T-cell (primary cell): Measurements from ENCODE around the gene ATP8B3. TPM values are rescaled to one million over a fixed set of nuclear protein-coding genes. Genes with fewer than 3 reads are reported as not detected.

ENCODE experiments used
- ATAC-seq, 4 experiments: fragments of 200-7000 bp in 3 of 4; fragments of 150-1000 bp in 1 of 4; cut with Tn5 transposase; replicated peaks in 1 of 4; 1 replicate in 3 of 4; 2 replicates in 1 of 4; pipeline ENCODE4 v1.10.0; 2021; ENCODE audit warnings: moderate library complexity in 3 of 4, mild to moderate bottlenecking in 2 of 4, moderate number of reproducible peaks in 1 of 4
- CTCF ChIA-PET, 2 donors: fragments of 300-600 bp; sonication (Branson Sonifier 250); formaldehyde crosslinking; loops; one replicate each; lab custom pipeline; 2022; ENCODE audit warnings: antibody characterized with exemption in 2 of 2; lab: Charles Lee
- POLR2A ChIA-PET, 2 donors: fragments of 300-600 bp; sonication (Branson Sonifier 250); formaldehyde crosslinking; loops; one replicate each; lab custom pipeline; 2022; ENCODE audit warnings: antibody characterized with exemption in 2 of 2; lab: Charles Lee
- DNase-seq, 35 experiments: peaks; one replicate each; pipeline versions ENCODE4 v3.0.0 to v3.0.0-alpha.2; 2013 to 2023
- H3K27ac ChIP-seq: one replicate; pipeline ENCODE4 v1.5.1; 2013; ENCODE audit warnings: low read length
- H3K27me3 ChIP-seq, 2 experiments: replicated peaks in 1 of 2; 1 replicate in 1 of 2; 2 replicates in 1 of 2; pipeline versions ENCODE4 v1.6.1 to v1.7.0; 2013; ENCODE audit warnings: low read length in 1 of 2, mixed read lengths in 1 of 2; ENCODE audit not compliant: control insufficient read depth in 2 of 2, insufficient read depth in 2 of 2; ENCODE audit errors: extremely low read depth in 1 of 2
- H3K36me3 ChIP-seq, 2 donors: 1 replicate in 1 of 2; 2 replicates in 1 of 2; pipeline versions ENCODE4 v1.6.1 to v1.7.0; 2013; ENCODE audit warnings: low read length in 1 of 2; ENCODE audit not compliant: control insufficient read depth in 2 of 2, insufficient read depth in 1 of 2; ENCODE audit errors: extremely low read depth in 1 of 2
- H3K4me1 ChIP-seq, 2 experiments: 1 replicate in 1 of 2; 2 replicates in 1 of 2; pipeline versions ENCODE4 v1.6.1 to v1.7.0; 2013; ENCODE audit warnings: low read length in 2 of 2, mixed read lengths in 1 of 2; ENCODE audit not compliant: insufficient read depth in 2 of 2, control insufficient read depth in 1 of 2; ENCODE audit errors: extremely low read depth in 1 of 2
- H3K4me3 ChIP-seq, 2 donors: 1 replicate in 1 of 2; 2 replicates in 1 of 2; pipeline versions ENCODE4 v1.5.1 to v1.7.0; 2013; ENCODE audit warnings: mild to moderate bottlenecking in 2 of 2, low read length in 1 of 2, moderate library complexity in 1 of 2; ENCODE audit not compliant: control insufficient read depth in 1 of 2; ENCODE audit errors: extremely low read depth in 1 of 2
- H3K9me3 ChIP-seq: 2 replicates; pipeline ENCODE4 v1.7.0; 2013
- H3K27ac Mint-ChIP-seq, 2 donors: one replicate each; pipeline ENCODE4 v1.8.0; 2020 to 2021; ENCODE audit warnings: mild to moderate bottlenecking in 2 of 2, mixed read lengths in 2 of 2
- H3K27me3 Mint-ChIP-seq, 2 donors: one replicate each; pipeline ENCODE4 v1.8.0; 2021 to 2022; ENCODE audit warnings: mixed read lengths in 2 of 2
- H3K36me3 Mint-ChIP-seq: one replicate; pipeline ENCODE4 v1.8.0; 2021; ENCODE audit warnings: mixed read lengths
- H3K4me1 Mint-ChIP-seq, 3 donors: one replicate each; pipeline ENCODE4 v1.8.0; 2020 to 2022; ENCODE audit warnings: mixed read lengths in 3 of 3, mild to moderate bottlenecking in 1 of 3
- H3K4me3 Mint-ChIP-seq, 3 donors: one replicate each; pipeline ENCODE4 v1.8.0; 2020 to 2022; ENCODE audit warnings: mild to moderate bottlenecking in 3 of 3, mixed read lengths in 3 of 3, moderate library complexity in 3 of 3
- H3K9me3 Mint-ChIP-seq, 3 donors: one replicate each; pipeline ENCODE4 v1.8.0; 2020 to 2022; ENCODE audit warnings: mixed read lengths in 3 of 3
- WGBS: methylation state at CpG from one replicate; pipeline ENCODE4 v1.1.5; 2013; ENCODE audit warnings: missing lambda C conversion rate; ENCODE audit not compliant: insufficient coverage; 5-methylcytosine and 5-hydroxymethylcytosine counted together
- total RNA-seq, 35 experiments: library from RNA in 6 of 35; stranded (reverse) in 6 of 35; fragments of 120-200 nt in 1 of 35; gene quantifications; one replicate each; pipeline versions ENCODE4 v1.2.1 to v1.2.4 and lab custom pipeline; 2013 to 2026

Gene ATP8B3
- total RNA-seq, 5 donors from 2014 or later (not counting 1 experiment from before 2014, with no cell fraction given), result 3.5 to 5.7 (median 4.0) TPM

DNA sequence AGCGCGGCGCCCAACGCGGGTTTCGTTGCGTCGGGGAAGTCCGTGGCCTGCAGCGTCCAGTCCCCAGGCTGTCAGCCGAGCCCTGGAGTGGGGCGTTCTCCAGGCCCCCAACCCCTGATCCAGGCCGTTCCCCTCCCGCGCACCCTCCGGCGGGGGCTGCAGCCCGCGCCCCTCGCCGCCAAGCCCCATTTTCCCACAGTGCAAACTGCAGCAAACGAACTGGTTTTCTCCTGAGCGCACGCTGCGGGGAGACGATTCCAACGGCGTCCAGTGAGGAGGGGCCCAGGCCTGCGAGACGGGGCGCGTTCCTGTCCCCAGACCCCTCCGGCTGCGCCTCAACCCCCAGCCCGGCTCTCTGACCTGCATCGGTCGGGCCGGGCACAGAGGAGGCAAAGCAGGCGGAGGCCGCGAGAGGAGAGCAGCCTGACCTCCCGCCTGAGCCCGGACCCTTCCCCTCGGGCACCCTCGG lies 63.2 kb downstream of the ATP8B3 start:
- H3K4me3 ChIP-seq, result peak overlapping the region in 1 of 2 donors; percentile 38
- Mint-ChIP-seq H3K36me3 (no peaks in the 10 kb centered on the region), H3K4me3 (peak overlapping the region in 1 of 3 donors; percentile 29), H3K9me3 (no peaks in the 10 kb centered on the region), H3K27ac (no peak overlapping the region), H3K27me3 (peaks cover 21 to 59% of the 10 kb centered on the region in 2 donors), H3K4me1 (peaks cover 4 to 21% (median 15%) of the 10 kb centered on the region in 3 donors)
- peaks cover 10 to 86% of the 10 kb centered on the region in 2 experiments for H3K27me3 ChIP-seq
- 6% methylated on average over 45 of the region's 45 CpGs for WGBS
- ChIA-PET POLR2A (no interaction called here), CTCF (no interaction called here)
- no peak overlapping the region for H3K27ac ChIP-seq
- no peaks in the 10 kb centered on the region for H3K9me3 ChIP-seq
- peaks cover 6 to 37% of the 10 kb centered on the region in 2 experiments for H3K4me1 ChIP-seq
- ATAC-seq, result no peak
- DNase-seq, result no peak
- no peaks in the 10 kb centered on the region for H3K36me3 ChIP-seq

DNA sequence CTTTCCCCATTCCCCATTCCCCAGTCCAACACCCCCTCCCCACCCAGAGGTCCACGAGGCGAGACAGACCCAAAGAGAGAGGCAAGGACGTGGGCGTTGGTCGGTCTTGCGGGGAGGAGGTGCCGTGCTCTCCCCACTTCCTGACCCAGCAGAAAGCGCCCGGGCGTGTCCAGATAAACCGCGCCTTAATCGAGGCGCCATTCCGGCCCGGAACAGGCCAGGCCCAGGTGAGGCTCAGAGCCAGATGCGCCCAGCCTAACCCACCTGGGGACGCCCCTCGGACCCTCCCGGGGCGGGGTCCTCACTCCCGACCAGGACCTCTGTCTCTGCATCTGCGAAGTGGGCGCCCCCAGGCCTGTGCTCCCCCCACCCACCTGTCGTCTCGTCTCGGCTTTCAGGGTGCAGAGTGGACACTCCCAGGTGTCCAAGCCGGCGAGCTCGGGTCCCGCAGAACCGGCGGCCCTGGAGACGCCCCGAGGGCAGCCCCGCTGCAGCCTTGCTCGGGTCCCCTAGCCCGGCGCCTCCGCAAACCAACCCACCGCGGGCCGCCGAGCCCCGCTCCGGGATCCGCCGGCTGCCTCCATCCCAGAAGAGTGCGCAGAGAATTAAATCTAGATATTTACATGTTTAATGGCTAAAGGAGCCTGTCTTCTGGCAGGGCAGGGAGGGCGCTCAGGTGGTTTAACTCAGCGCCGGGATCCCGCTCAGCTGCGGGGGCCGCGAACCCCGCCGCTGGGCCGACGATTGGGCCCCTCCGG lies 63.8 kb downstream of the ATP8B3 start:
- CTCF ChIA-PET, result no interaction called here
- POLR2A ChIA-PET, result no interaction called here
- Histone ChIP-seq H3K4me3 (peak overlapping the region; percentile 19 to 33), H3K9me3 (no peaks in the 10 kb centered on the region), H3K27ac (no peak overlapping the region), H3K36me3 (no peaks in the 10 kb centered on the region), H3K4me1 (peaks cover 6 to 37% of the 10 kb centered on the region in 2 experiments), H3K27me3 (peaks cover 10 to 91% of the 10 kb centered on the region in 2 experiments)
- Mint-ChIP-seq H3K27me3 (peaks cover 21 to 62% of the 10 kb centered on the region in 2 donors), H3K27ac (no peak overlapping the region), H3K36me3 (no peaks in the 10 kb centered on the region), H3K4me3 (peak overlapping the region in 2 of 3 donors; percentile 43 to 56), H3K4me1 (peaks cover 4 to 21% (median 15%) of the 10 kb centered on the region in 3 donors), H3K9me3 (no peaks in the 10 kb centered on the region)
- 3% methylated on average over 50 of the region's 61 CpGs for WGBS
- DNase-seq, result no peak
- ATAC-seq, result peak in 3 of 4 experiments; percentile 12 to 38 (median 26)

DNA sequence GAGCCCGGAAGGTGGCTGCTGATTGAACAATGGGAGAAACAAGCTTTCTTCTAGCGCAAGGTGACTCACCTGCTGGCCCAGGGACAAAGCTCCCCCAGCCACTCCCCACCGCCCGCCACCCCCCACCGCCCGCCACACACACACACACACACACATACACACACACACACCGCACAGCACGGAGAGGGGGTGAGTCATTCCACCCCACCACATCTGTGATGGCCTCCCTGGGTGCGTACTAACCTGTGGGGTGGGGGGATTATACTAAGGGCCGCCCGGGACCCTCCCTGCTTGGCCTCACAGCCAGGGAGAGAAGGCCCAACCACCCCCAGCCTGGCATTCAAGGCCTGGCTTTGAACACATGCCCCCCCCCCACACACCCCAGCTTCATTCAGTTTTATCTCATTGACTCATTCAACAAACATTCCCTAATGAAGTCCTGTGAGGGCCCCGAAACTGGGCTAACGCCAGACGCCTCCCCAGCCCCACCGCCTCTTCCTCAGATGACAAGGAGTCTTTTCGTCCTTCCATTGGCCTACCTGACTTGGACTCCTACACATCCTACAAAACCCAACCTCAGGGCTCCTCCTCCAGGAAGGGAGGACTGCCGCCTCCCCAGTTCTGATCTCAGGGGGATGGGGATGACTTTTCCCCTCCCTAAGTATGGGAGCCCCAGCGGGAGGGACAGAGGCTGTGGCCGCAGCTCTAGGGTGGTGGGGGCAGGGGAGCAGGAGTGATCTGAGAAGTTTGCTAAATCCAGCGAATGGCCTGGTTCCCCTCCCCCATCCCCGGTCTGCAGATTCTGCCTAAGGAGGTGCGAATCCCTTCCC lies 64.6 kb downstream of the ATP8B3 start:
- CTCF ChIA-PET, result no interaction called here
- peak overlapping the region in 2 of 3 donors; percentile 43 to 56 for H3K4me3 Mint-ChIP-seq
- Histone ChIP-seq H3K4me1 (peaks cover 6 to 37% of the 10 kb centered on the region in 2 experiments), H3K36me3 (no peaks in the 10 kb centered on the region), H3K4me3 (no peak overlapping the region), H3K27me3 (peaks cover 10 to 92% of the 10 kb centered on the region in 2 experiments), H3K9me3 (no peaks in the 10 kb centered on the region), H3K27ac (no peak overlapping the region)
- DNase-seq (peak in 4 of 35 experiments; percentile 11 to 31 (median 30)), ATAC-seq (peak; percentile 43 to 62 (median 51))
- peaks cover 4 to 21% (median 15%) of the 10 kb centered on the region in 3 donors for H3K4me1 Mint-ChIP-seq
- H3K27me3 Mint-ChIP-seq, result peaks cover 16 to 61% of the 10 kb centered on the region in 2 donors
- H3K27ac Mint-ChIP-seq, result peak overlapping the region in 1 of 2 donors; percentile 43
- no peaks in the 10 kb centered on the region for H3K36me3 Mint-ChIP-seq
- POLR2A ChIA-PET, result no interaction called here
- WGBS, result 10% methylated on average over 3 of the region's 22 CpGs
- no peaks in the 10 kb centered on the region for H3K9me3 Mint-ChIP-seq

DNA sequence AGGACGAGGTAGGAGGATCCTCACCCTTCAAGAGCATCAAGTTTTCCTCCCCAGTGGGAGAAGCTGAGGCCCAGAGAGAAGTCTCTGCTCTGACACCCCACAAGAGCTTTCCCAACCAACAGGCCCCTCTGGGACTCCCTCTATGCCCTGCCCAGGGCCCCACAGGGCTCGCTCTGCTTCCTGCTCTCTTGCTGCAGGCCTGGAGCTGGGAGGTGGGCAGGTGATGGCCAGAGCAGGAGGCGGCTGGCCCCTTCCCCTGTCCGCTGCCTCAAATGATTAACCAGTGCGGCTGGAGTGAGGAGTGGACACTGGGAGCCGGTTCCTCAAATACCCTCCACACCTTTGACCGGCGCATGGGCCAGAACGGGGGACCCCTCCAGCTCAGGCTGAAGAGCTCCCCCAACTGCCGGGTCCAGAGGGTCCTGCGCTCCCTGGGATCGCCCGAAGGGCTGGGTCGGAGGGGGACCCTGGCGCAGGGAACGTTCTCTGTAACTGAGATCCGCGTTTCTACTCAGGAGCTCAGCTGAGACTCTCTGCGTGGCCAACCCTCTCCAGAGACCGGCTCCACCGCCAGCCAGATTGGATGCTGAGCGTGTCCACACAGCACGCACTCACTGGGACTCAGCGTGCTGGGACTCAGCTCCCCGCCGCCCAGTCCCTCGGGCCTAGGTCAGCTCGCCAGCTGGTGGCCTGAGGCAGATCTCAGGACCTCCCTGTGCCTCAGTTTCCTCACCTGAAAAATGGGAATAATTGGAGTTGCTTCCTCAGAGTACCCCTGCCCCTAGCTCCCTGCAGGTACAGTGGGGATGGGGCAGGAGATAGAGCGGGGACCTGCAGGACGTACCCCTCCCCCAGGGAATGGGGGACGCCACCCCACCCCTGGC lies 65.4 kb downstream of the ATP8B3 start:
- peaks cover 10 to 90% of the 10 kb centered on the region in 2 experiments for H3K27me3 ChIP-seq
- H3K9me3 ChIP-seq, result no peaks in the 10 kb centered on the region
- POLR2A ChIA-PET, result no interaction called here
- no peak overlapping the region for H3K27ac ChIP-seq
- Mint-ChIP-seq H3K27me3 (peaks cover 18 to 61% of the 10 kb centered on the region in 2 donors), H3K27ac (no peak overlapping the region), H3K36me3 (no peaks in the 10 kb centered on the region), H3K4me3 (no peak overlapping the region), H3K4me1 (peaks cover 4 to 21% (median 15%) of the 10 kb centered on the region in 3 donors), H3K9me3 (no peaks in the 10 kb centered on the region)
- CTCF ChIA-PET, result no interaction called here
- H3K4me1 ChIP-seq, result peaks cover 6 to 37% of the 10 kb centered on the region in 2 experiments
- whole genome bisulfite sequencing, result 11% methylated on average over 22 of the region's 31 CpGs
- ATAC-seq, result peak in 1 of 4 experiments; percentile 14
- DNase-seq, result no peak
- no peaks in the 10 kb centered on the region for H3K36me3 ChIP-seq
- H3K4me3 ChIP-seq, result no peak overlapping the region

DNA sequence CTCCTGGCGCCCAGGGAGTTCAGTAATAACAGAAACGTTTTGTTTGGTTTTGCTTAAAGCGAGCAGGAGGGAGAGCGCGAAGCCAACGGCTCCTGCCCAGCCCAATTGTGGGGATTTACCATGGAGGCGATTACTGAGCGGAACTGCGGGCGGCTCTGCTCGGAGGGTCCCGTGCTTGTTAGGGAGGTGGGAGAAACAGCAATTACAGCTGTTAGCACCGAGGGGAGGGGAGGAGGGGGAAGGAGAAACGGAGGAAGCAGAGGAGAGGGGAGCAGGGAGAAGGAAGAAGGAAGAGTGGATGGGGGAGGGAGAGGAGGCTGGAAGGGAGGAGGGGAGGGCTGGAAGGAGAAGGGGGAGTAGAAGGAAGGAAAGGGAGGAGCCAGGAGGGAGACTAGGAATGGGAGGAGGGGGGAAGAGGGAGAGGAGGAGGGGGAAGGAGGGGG lies 66.5 kb downstream of the ATP8B3 start:
- CTCF ChIA-PET, result no interaction called here
- Histone ChIP-seq H3K9me3 (no peaks in the 10 kb centered on the region), H3K36me3 (no peaks in the 10 kb centered on the region), H3K4me3 (no peak overlapping the region), H3K27ac (no peak overlapping the region), H3K27me3 (peaks cover 4 to 80% of the 10 kb centered on the region in 2 experiments), H3K4me1 (peaks cover 6 to 37% of the 10 kb centered on the region in 2 experiments)
- DNase-seq (no peak), ATAC-seq (no peak)
- Mint-ChIP-seq H3K4me3 (no peak overlapping the region), H3K9me3 (no peaks in the 10 kb centered on the region), H3K27ac (no peak overlapping the region), H3K36me3 (no peaks in the 10 kb centered on the region), H3K27me3 (peaks cover 20 to 56% of the 10 kb centered on the region in 2 donors), H3K4me1 (peaks cover 4 to 16% (median 11%) of the 10 kb centered on the region in 3 donors)
- 3% methylated on average over 11 of the region's 14 CpGs for WGBS
- POLR2A ChIA-PET, result no interaction called here
